ENCODE results near the gene PUS1. TPM values are rescaled to one million over a fixed set of nuclear protein-coding genes. Genes with fewer than 3 reads are reported as not detected.

The PUS1 gene
- total and polyA plus RNA-seq, 2 of the 8 experiments (the other 6 are each of a cell fraction or from before 2014, with no cell fraction given), result 48.1 to 81.2 TPM

GRCh38 chr12:131934535-131934934 lies 5.5 kb downstream of the PUS1 start:
- H3K4me3 ChIP-seq (ENCODE audit: extremely low read depth in 1 of 4, insufficient read depth in 2 of 4, low read depth in 3 of 4, low read length in 4 of 4), result no peak overlapping the region
- peaks cover 0 to 4% (median 1%) of the 10 kb centered on the region in 4 experiments; a peak in 2 of 7 replicates for H3K4me1 ChIP-seq (replicated peaks in 1 of 4; ENCODE audit: control insufficient read depth in 3 of 4, insufficient read depth in 4 of 4, low read length in 3 of 4)
- H2BK5ac ChIP-seq (ENCODE audit: low read depth, low read length), result no peak overlapping the region
- H3K4me2 ChIP-seq (ENCODE audit: insufficient read depth in 1 of 2, low read depth in 2 of 2, low read length in 2 of 2), result no peak overlapping the region
- H2AFZ ChIP-seq (ENCODE audit: low read length), result no peak overlapping the region
- no peak overlapping the region for H2BK20ac ChIP-seq (ENCODE audit: low read length)
- H4K20me1 ChIP-seq (replicated peaks in 1 of 2; ENCODE audit: control insufficient read depth in 1 of 2, insufficient read depth in 2 of 2, low read length in 2 of 2), result peaks cover 3 to 12% of the 10 kb centered on the region in 2 experiments
- H3K18ac ChIP-seq (ENCODE audit: extremely low read depth, low read length), result no peak overlapping the region
- no peak overlapping the region for H3K23ac ChIP-seq (ENCODE audit: insufficient read length)
- peaks cover 0 to 16% of the 10 kb centered on the region in 2 experiments; a peak in 3 of 4 replicates for H3K79me2 ChIP-seq (ENCODE audit: control insufficient read depth in 1 of 2, insufficient read depth in 2 of 2, low read length in 2 of 2)
- WGBS, 2 experiments (ENCODE audit: extremely low coverage in 1 of 2, insufficient coverage in 1 of 2, insufficient read length in 1 of 2, insufficient replicate concordance in 2 of 2, low coverage in 1 of 2, low lambda C conversion rate in 2 of 2, missing lambda C conversion rate in 1 of 2), result 95% methylated on average over 11 of the region's 11 CpGs; no CpG with 5 or more reads in 1 of the 2 experiments
- no peak overlapping the region for H3K27ac ChIP-seq (ENCODE audit: low read depth, low read length)
- TF ChIP-seq CEBPB (IDR thresholded peaks at IDR 0.05; ENCODE audit: low read depth, low read length) (no peak), GABPA (IDR thresholded peaks at IDR 0.05; ENCODE audit: borderline replicate concordance, insufficient read depth, low read length) (no peak), RBBP5 (IDR thresholded peaks at IDR 0.05; ENCODE audit: borderline replicate concordance, low read depth, low read length) (no peak), JUND (IDR thresholded peaks at IDR 0.05; ENCODE audit: low read length) (no peak), PHF8 (conservative IDR thresholded peaks at IDR 0.05; ENCODE audit: low read depth, low read length) (no peak), YY1 (IDR thresholded peaks at IDR 0.05; ENCODE audit: low read depth, low read length) (no peak), NRF1 (IDR thresholded peaks at IDR 0.05; ENCODE audit: low read depth, low read length) (no peak), SIRT6 (IDR thresholded peaks at IDR 0.05; ENCODE audit: low read length) (no peak), NANOG (IDR thresholded peaks at IDR 0.05; ENCODE audit: insufficient read depth, low read depth, low read length, poor library complexity, severe bottlenecking) (no peak)
- TF ChIP-seq, protein P1, sequence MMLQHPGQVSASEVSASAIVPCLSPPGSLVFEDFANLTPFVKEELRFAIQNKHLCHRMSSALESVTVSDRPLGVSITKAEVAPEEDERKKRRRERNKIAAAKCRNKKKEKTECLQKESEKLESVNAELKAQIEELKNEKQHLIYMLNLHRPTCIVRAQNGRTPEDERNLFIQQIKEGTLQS (IDR thresholded peaks at IDR 0.05; ENCODE audit: insufficient read depth, low read depth, low read length), result no peak
- CTCF ChIA-PET (ENCODE audit: partially characterized antibody), result interaction anchor here (0.5 to 1.5 kb wide), 4 partner anchors 24 to 130 kb away, joined by 3 to 4 read pairs (median 3); no protein-coding TSS in a partner anchor
- no peak overlapping the region for H2BK15ac ChIP-seq (ENCODE audit: low read length)
- no peak overlapping the region for H4K8ac ChIP-seq (ENCODE audit: extremely low read depth, insufficient read depth, low read length)
- no peak overlapping the region for H3K9ac ChIP-seq (replicated peaks in 1 of 4; ENCODE audit: extremely low read depth in 1 of 4, low read depth in 3 of 4, low read length in 3 of 4)
- POLR2A ChIA-PET (ENCODE audit: partially characterized antibody), result interaction anchor here (2.0 to 5.4 kb wide), 3 partner anchors 10 to 24 kb away, joined by 4 to 44 read pairs (median 13); no protein-coding TSS in a partner anchor
- no peak overlapping the region for H2BK120ac ChIP-seq (replicated peaks; ENCODE audit: low read depth, low read length)
- peaks cover 2% of the 10 kb centered on the region; the same call in 1 of the 2 replicates for H3K23me2 ChIP-seq (ENCODE audit: low read depth, low read length)
- no peak overlapping the region for H4K91ac ChIP-seq (replicated peaks; ENCODE audit: insufficient read length, low read length)
- H3K14ac ChIP-seq (ENCODE audit: insufficient read length), result no peak overlapping the region
- peaks cover 8% of the 10 kb centered on the region for H3K79me1 ChIP-seq (ENCODE audit: low read depth, low read length)
- H3K4ac ChIP-seq (replicated peaks; ENCODE audit: insufficient read length, low read depth, low read length), result no peak overlapping the region
- no peaks in the 10 kb centered on the region for H3K9me3 ChIP-seq (ENCODE audit: insufficient read depth in 2 of 2, low read depth in 1 of 2, low read length in 1 of 2)
- no peak overlapping the region for H2AK5ac ChIP-seq (ENCODE audit: low read depth, low read length)
- H3K27me3 ChIP-seq (replicated peaks in 1 of 4; ENCODE audit: control insufficient read depth in 3 of 4, extremely low read depth in 1 of 4, insufficient read depth in 3 of 4, low read length in 3 of 4), result no peaks in the 10 kb centered on the region
- no peak for DNase-seq (ENCODE audit: low read depth in 1 of 2, low spot score in 2 of 2)
- H3K36me3 ChIP-seq (ENCODE audit: control insufficient read depth in 2 of 4, insufficient read depth in 4 of 4, low read length in 3 of 4), result peaks cover 24 to 63% (median 48%) of the 10 kb centered on the region in 4 experiments
- no peak overlapping the region for H4K5ac ChIP-seq (ENCODE audit: insufficient read length, low read depth, low read length)
- FAIRE-seq, result no peak
- H2BK12ac ChIP-seq (ENCODE audit: low read depth, low read length), result no peak overlapping the region
- no peak overlapping the region for H3K56ac ChIP-seq (replicated peaks; ENCODE audit: insufficient read length, low read depth, low read length)
